ENCODE data around the gene SIK3. TPM values are rescaled to one million over a fixed set of nuclear protein-coding genes. Genes with fewer than 3 reads are reported as not detected.

Gene SIK3
- total RNA-seq, 1 donor from 2014 or later = 24.4 TPM

GRCh38 chr11:116953530-116954285 is 144.5 kb downstream of the SIK3 start:
- TF ChIP-seq EZH2 (IDR thresholded peaks at IDR 0.05) = no peak
- no peak for TF ChIP-seq EZH2phosphoT487 (IDR thresholded peaks at IDR 0.05)
- no peak for TF ChIP-seq CTCF (IDR thresholded peaks at IDR 0.05)
- peaks cover 18% of the 10 kb centered on the region for H3K36me3 Mint-ChIP-seq
- H3K9ac ChIP-seq = peak overlapping the region; percentile 10
- H3K27me3 Mint-ChIP-seq (ENCODE audit: insufficient read depth, low read depth) = no peaks in the 10 kb centered on the region
- H3K4me1 Mint-ChIP-seq = peaks cover 5% of the 10 kb centered on the region
- peaks cover 14% of the 10 kb centered on the region for H3F3A ChIP-seq (ENCODE audit: low read depth)
- H2AFZ ChIP-seq (replicated peaks) = no peak overlapping the region
- no peaks in the 10 kb centered on the region for H3K9me3 Mint-ChIP-seq
- peaks cover 5% of the 10 kb centered on the region for H3K36me3 ChIP-seq
- no peak overlapping the region for H3K4me3 Mint-ChIP-seq
- H3K79me2 ChIP-seq (ENCODE audit: low read depth) = peaks cover 8% of the 10 kb centered on the region
- H3K27ac ChIP-seq = no peak overlapping the region
- peaks cover 20% of the 10 kb centered on the region for H4K20me1 ChIP-seq (ENCODE audit: low read depth)
- DNase-seq (ENCODE audit: low spot score) = no peak
- H3K27me3 ChIP-seq = no peaks in the 10 kb centered on the region
- peaks cover 16% of the 10 kb centered on the region for H3K4me1 ChIP-seq
- no peak overlapping the region for H3K4me2 ChIP-seq
- H3K9me3 ChIP-seq (ENCODE audit: low read depth) = no peaks in the 10 kb centered on the region
- no peak overlapping the region for H3K27ac Mint-ChIP-seq
- H3K4me3 ChIP-seq = no peak overlapping the region

- no peaks in the 10 kb centered on the region for H3K4me1 Mint-ChIP-seq
Observed at GRCh38 chr11:116951762-116952161, 146.5 kb downstream of the SIK3 start.

GRCh38 chr11:116950210-116950609 is 148.0 kb downstream of the SIK3 start:
- Mint-ChIP-seq H3K4me1 (no peaks in the 10 kb centered on the region), H3K9me3 (no peaks in the 10 kb centered on the region), H3K27ac (no peak overlapping the region), H3K36me3 (peaks cover 20% of the 10 kb centered on the region), H3K27me3 (ENCODE audit: insufficient read depth, low read depth) (no peaks in the 10 kb centered on the region), H3K4me3 (no peak overlapping the region)
- H3K36me3 ChIP-seq = no peaks in the 10 kb centered on the region
- H3F3A ChIP-seq (ENCODE audit: low read depth) = peaks cover 10% of the 10 kb centered on the region
- peak overlapping the region; percentile 5 for H3K27ac ChIP-seq
- H3K4me3 ChIP-seq = no peak overlapping the region
- no peaks in the 10 kb centered on the region for H3K9me3 ChIP-seq (ENCODE audit: low read depth)
- H3K4me1 ChIP-seq = no peaks in the 10 kb centered on the region
- H3K27me3 ChIP-seq = no peaks in the 10 kb centered on the region
- no peaks in the 10 kb centered on the region for H4K20me1 ChIP-seq (ENCODE audit: low read depth)
- no peak for DNase-seq (ENCODE audit: low spot score)
- no peaks in the 10 kb centered on the region for H3K79me2 ChIP-seq (ENCODE audit: low read depth)
- no peak for TF ChIP-seq CTCF (IDR thresholded peaks at IDR 0.05)
- TF ChIP-seq EZH2phosphoT487 (IDR thresholded peaks at IDR 0.05) = no peak
- TF ChIP-seq EZH2 (IDR thresholded peaks at IDR 0.05) = no peak
- H3K4me2 ChIP-seq = no peak overlapping the region
- no peak overlapping the region for H3K9ac ChIP-seq
- no peak overlapping the region for H2AFZ ChIP-seq (replicated peaks)

More at GRCh38 chr11:116951762-116952161, 146.5 kb downstream of the SIK3 start:
- no peak overlapping the region for H3K4me3 ChIP-seq
- no peak overlapping the region for H3K27ac ChIP-seq
- peaks cover 10% of the 10 kb centered on the region for H3F3A ChIP-seq (ENCODE audit: low read depth)
- no peak for DNase-seq (ENCODE audit: low spot score)
- H3K36me3 ChIP-seq = peaks cover 5% of the 10 kb centered on the region
- H2AFZ ChIP-seq (replicated peaks) = no peak overlapping the region
- H3K27me3 ChIP-seq = no peaks in the 10 kb centered on the region
- no peak overlapping the region for H3K9ac ChIP-seq
- H4K20me1 ChIP-seq (ENCODE audit: low read depth) = peaks cover 3% of the 10 kb centered on the region
- no peak overlapping the region for H3K27ac Mint-ChIP-seq
- H3K4me3 Mint-ChIP-seq = no peak overlapping the region
- H3K4me1 ChIP-seq = peaks cover 10% of the 10 kb centered on the region
- no peaks in the 10 kb centered on the region for H3K9me3 Mint-ChIP-seq
- H3K36me3 Mint-ChIP-seq = peaks cover 20% of the 10 kb centered on the region
- no peaks in the 10 kb centered on the region for H3K9me3 ChIP-seq (ENCODE audit: low read depth)
- no peak overlapping the region for H3K4me2 ChIP-seq
- TF ChIP-seq CTCF (IDR thresholded peaks at IDR 0.05) (no peak), EZH2phosphoT487 (IDR thresholded peaks at IDR 0.05) (no peak), EZH2 (IDR thresholded peaks at IDR 0.05) (no peak)
- H3K27me3 Mint-ChIP-seq (ENCODE audit: insufficient read depth, low read depth) = no peaks in the 10 kb centered on the region
- no peaks in the 10 kb centered on the region for H3K79me2 ChIP-seq (ENCODE audit: low read depth)

Data from neural progenitor cell (in vitro differentiated cells).